GM19238 (cell line): ENCODE data around the gene TAF3.

Experiments used
- DNase-seq: peaks from one replicate; pipeline ENCODE4 v3.0.0; 2011; ENCODE audit warnings: low spot score; ENCODE audit not compliant: insufficient read length

TAF3 gene

DNA sequence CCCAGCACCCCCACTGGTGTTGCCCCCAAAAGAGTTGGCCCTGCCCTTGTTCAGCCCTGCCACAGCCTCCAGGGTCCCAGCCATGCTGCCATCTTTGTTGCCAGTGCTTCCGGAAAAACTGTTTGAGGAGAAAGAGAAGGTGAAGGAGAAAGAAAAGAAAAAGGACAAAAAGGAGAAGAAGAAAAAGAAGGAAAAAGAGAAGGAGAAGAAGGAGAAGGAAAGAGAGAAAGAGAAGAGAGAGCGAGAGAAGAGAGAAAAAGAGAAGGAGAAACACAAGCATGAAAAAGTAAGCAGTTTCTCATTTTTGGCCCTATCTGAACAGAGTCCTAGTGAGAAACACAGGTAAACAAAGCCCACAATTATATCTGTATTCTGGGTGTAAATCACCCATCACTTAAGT is 147.2 kb downstream of the TAF3 start:
- DNase-seq = no peak

DNA sequence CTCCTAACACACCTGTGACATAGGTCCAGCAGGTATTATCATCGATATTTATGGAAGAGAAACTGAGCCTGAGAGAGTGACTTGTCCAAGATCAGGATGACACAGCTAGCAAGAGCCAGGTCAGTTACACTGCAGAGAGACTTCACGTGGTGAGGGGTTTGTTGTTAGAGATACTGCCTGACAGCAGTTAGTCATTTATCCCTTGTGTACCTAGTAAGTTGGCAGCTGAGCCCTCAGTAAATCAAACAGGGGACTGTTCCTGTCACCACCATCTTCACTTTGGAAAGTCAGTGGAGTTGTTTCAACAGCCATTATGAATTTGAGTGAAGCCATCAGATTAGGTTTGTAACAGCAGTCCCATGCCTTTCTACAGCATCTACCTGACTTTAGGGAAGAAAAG is 148.7 kb downstream of the TAF3 start:
- DNase-seq = no peak

DNA sequence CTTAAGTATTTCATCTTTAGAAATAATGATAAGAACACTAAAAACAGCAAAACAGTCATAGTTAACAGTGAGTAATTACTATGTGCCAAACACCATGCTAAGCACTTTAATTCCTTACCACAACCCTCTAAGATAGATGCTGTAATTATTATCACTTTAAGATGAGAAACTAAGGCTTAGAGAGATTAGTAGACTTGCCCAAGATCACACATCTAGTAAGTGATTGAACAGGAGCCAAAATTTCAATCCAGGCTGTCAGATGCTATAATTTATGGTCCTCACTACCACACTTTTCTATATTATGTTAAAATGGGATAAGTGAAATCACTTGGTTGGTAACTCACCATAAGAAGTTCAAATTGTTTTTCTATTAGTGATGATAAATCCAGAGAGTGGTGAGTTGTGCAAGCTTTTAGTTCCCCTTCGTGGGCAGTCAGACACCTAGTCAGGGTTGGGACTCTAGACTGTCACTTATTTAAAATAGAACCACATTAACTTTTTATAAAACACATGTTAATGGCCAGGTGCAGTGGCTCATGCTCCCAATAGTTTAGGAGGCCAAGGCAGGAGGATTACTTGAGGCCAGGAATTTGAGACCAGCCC is 150.3 kb downstream of the TAF3 start:
- DNase-seq = no peak

DNA sequence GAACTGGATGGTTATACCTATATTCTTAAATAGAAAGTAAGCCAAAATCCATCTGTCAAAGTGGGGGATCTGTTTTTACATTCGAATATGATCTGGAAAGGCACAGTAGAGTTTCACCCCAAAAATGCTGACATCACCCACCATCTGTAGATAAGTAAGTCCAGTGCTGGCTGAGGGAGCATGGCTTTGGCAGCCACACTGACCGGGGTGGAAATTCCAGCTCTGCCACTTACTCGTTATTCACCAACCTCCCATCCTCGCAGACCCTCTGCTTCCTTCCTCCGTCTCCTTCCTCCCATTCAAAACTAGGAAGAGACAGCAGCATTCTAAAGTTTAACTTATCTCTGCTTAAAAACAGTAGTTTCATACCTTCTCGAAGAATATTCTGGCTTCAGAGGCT is 151.3 kb downstream of the TAF3 start:
- no peak for DNase-seq

DNA sequence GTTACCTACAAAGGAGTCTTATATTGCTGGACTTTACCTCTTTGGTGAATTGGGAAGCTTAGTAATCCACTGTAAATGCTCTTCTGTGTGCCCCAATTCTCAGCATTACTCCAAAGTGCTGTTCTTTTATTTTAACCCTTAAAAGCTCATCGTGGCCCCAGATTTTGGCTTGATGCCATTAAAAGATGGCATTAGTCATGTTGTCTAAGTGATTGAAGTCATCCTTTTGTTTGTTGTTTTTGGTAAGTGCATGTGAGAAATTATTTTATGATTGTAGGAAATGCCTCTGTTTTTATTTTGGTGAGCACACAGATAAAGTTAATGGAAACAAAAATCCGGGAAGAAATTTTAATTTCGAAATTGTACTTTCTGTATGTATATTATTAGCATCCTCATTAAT is 153.6 kb downstream of the TAF3 start:
- DNase-seq = no peak

DNA sequence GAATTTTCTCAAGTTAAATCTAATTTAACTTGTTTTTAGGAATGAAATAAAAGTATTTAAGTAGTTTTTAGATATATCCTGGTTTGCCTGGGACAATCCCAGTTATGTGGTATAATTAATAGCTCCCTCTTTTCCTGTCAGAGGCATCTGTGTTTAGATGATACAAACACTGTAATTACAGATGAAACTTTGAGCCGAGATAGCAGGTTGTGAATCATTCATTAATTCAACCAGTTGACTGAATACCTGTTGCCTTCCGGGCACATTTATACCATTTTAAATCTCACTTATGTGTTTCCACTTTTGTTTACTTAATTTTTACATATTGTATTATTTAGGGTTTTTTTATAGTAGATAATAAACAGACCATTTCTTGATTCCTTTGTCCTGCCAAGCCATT is 154.1 kb downstream of the TAF3 start:
- no peak for DNase-seq

DNA sequence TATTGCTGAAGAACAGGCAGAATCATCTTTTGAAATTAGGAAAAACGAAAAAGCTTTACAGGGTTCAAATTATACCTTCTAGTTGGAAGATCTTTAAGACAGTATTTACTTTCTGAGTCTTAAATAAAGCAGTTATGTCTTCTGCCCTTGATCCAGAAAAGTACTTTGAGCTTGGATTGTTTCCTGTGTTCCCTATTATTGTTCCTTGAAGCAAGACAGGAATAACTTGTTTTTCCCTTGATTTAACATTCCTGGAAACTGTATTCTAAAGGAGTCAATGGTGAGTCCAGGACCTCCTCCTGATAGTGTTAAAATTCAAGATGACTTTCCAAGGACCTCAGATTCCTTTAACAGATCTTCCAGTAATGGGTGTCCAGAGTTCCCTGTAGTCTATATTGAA is 161.9 kb downstream of the TAF3 start:
- no peak for DNase-seq

DNA sequence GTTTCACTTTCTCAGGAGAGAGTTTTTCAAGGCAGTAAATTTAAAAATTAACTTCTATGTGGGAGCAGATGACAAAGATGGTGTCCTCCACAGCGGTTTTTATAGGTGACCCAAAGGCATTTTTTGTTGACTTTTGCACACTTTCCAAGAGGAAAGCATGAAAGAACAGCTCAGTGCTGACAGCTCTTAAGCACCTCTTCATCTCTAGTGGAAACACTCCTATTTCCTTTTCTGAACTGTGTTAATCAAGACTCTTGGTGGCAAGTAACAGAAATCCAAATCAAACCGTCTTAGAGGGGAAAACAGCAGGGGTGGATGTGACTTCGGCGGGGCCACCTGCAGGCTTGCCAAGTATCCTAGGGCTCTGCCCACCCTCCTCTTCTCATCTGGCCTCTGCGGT is 164.4 kb downstream of the TAF3 start:
- DNase-seq = no peak

DNA sequence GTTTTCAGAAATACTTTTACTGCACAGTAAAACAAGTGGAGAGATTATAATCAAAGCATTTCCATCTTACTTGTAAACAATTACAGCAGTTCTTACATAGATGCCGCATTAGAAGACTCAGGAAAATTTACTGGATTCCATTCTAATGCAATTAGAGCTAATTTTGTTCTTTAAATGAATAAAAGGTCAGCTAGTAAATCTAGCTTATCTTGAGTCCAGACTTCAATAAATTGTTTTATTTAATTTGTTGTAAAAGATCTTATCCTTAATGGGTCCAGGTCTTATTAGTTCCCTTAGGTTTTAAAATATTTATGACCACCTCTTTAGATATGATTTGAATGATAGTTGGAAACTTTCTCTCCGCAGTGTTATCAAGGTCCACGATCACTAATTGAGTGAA is 166.0 kb downstream of the TAF3 start:
- no peak for DNase-seq

DNA sequence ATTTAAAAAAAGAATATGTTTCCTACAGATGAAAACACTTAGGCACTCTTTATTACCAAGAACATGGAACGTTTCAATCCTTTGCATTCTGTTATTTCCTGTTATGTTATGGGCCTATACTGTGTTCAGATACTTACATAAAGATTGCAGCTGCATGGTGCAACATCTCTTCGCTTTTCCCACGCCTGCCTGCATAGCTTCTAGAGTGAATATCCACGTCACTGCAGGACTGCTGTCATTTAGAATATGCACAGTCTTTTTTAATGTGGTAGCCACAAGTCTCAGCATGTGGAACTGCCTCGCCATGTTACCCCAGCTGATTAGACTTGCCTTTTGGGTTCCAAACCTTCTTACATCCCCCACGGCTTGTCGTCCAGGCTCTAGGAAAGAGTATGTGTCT is 166.6 kb downstream of the TAF3 start:
- DNase-seq = no peak

DNA sequence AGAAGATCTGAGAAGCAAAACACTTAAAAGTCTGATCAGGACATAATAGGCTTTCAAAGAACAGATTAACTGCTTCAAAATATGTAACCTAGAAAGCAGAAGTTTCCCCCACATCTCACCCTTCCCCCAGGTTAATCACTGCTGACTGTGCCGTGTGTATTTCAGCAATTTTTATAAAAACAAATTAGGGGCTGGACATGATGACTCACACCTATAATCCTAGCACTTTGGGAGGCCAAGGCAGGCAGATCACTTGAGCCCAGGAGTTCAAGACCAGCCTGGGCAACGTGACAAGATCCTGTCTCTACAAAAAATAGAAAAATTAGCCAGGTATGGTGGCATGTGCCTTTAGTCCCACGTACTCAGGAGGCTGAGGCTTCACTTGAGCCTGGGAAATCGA is 168.5 kb downstream of the TAF3 start:
- DNase-seq = no peak

DNA sequence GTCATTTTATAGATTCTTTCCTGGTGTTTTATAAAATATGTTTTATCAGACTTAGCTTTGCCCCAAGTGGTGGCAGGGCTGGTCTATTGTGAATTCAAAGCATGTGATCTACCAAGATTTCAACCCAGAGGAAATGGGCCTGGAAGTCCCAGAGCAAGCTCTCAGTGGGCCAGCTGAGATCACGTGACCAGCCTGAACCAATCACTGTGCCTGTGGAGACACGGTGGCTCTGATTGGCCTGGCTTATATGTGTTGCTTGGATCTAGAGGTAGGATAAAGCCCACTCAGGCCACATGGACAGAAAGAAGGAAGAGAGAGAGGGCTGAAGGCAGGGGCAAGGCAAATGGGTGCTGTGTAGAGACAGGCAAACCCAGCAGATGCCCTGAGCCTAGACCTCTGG is 170.7 kb downstream of the TAF3 start:
- DNase-seq = no peak

DNA sequence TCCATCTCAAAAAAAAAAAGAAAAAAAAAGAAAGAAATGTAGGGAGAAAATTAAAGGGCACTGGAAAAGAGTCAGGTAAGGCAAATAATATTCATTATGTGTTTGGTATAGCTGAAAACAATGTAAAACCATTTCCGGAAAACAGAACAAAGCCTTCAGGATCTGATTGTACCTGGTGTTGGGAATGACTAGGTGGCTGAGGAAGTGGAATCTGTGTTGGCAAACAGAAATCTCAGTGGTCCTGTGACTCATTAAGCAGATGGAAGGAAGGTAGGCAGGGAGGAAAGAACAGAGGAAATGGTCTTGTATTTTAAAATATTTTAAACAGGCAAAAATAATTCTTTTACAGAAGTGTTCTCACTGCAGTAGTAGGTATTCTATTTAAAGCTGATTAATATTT is 180.5 kb downstream of the TAF3 start:
- DNase-seq = no peak

DNA sequence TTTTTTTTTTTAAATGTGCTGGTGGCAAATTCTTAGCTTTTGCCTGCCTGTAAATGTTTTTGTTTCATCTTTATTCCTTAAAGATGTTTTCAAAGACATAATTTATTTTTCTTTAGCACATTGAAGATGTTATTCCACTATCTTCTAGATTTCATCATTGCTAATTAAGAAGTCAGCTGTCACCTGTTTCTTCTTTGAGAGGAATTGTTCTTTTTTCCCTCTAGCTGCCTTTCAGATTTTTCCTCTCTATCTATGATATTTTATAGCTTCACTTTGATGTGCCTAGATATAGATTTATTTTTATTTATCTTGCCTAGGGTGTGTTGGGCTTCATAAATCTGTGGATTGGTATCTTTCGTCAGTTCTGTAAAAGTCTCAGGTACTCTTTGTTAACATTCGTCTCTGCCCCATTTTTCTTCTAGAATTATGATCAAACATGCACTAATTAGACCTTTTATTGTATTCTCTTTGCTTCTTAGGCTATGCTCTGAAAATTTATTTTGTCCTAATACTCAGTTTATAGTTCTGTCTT is 186.2 kb downstream of the TAF3 start:
- no peak for DNase-seq

DNA sequence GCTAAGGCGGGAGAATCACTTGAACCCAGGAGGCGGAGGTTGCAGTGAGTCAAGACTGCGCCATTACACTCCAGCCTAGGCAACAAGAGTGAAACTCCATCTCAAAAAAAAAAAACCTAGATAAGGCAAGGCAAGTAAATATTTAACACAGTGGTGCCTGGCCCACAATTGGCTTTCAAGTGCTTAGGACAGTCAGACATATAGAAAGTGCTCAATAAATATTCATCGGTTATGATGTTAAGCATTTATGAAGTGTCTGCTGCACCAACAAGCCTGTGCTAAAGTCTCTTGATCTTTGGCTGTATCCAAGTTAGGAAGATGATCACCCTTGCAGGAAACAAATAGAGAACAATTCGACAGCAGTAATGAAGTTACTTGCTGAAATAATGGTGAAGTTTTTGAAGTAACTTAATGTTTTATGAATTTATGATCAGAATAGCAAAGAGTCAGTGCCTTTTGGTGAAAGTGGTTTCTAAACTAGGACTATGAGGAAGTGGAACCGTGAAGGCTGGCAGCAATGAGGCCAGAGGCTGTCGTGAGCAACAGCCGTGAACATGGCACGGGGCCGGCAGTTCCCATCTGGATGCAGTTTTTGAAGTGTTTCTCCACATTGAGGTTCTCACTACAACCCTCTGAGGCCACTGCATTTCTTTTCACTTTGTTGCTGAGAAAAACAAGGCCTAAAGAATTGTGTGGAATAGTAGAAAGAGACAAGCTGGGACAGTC is 188.1 kb downstream of the TAF3 start:
- no peak for DNase-seq

DNA sequence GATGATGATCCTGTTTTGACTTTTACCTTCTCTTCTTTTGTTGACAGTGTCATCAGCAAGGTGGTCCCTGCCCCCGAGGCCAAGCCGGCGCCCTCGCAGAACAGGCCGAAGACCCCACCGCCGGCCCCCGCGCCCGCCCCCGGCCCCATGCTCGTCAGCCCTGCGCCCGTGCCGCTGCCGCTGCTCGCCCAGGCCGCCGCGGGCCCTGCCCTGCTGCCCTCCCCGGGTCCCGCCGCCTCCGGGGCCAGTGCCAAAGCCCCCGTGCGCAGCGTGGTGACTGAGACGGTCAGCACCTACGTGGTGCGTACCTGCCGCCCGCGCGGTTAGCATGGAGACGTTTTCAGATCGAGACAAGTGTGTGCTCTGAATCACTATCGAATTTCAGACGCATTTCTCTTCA is 190.7 kb downstream of the TAF3 start:
- DNase-seq = no peak

DNA sequence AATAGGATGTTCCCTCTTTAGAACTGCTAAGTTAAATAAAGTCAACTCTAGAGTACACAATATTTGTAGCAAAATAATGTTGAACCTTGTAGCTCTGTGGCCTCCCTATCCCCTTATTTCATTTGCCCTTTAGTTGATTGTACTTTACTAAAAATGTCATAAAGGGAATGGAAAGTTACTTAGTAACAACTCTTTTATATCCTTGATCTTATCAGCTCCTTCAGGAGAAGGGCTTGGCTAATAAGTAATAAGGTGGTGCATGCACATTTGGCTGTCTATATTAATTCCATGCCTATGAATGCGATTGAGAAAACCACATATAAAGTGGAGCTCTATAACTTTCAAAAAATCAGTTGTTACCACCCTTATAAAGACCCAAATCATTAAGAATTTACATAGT is 194.7 kb downstream of the TAF3 start:
- DNase-seq = no peak

DNA sequence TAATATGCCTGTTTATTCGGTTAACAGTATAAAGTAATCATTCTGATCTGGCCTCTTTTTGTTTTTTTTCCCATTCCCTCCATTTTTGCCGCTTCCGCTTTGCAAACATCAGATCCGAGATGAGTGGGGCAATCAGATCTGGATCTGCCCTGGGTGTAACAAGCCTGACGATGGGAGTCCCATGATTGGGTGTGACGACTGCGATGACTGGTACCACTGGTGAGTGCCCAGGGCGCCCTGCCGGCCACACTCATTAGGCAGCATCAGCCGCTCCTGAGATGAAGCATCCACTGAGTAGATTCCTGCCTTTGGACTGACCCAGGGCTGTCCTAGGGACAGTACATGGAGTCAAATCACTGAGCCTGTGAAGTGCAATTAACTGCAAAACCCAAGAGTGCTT is 195.3 kb downstream of the TAF3 start:
- no peak for DNase-seq

DNA sequence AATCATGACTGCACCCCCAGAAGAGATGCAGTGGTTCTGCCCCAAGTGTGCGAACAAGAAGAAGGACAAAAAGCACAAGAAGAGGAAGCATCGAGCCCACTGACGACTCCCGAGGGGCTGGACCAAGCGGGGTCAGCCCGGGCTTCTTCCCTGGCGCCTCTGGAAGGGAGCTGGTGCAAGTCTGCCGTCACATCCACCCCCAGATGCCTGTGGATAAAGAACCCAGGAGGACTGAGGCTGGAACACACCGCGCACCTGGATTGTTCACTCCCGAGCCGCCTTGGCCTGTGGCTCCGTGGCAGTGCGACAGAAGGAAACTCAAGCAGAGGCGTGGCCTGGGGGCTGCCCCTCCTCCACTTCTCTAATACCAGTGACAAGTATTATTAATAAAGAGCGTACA is 196.3 kb downstream of the TAF3 start:
- DNase-seq = no peak

DNA sequence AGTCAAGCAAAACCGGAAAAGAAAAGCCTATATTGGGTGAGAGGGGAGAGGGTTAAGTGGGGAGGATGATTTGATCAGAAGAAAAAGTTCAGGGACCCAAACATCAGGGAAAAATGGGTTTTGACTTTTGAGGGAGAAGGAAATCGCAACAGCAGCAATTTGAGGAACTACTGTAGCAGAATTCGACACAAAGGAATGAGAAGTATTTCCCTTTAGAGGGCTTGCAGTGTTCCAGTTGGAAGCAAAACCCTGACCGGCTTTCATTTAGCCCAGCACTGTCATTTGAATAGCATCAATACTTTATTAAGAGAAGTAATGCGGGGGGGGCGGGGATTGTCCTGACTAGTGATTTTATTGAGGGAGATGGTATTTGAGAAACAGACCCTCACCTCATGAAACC is 199.0 kb downstream of the TAF3 start:
- no peak for DNase-seq

DNA sequence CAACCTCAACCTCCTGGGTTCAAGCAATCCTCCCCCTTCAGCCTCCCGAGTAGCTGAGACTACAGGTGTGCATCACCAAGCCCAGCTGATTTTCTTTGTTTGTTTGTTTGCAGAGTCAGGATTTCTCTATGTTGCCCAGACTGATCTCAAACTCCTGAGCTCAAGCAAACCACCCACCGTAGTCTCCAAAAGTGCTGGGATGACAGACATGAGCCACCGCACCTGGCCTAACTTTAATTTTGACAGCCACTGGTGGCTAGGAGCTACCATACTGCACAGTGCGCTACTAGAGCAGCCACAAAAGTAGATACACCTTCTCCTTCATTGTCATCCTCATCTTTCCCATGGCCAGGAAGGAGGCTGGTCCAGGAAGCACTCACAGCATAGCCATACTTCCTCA is 205.0 kb downstream of the TAF3 start:
- DNase-seq = no peak

DNA sequence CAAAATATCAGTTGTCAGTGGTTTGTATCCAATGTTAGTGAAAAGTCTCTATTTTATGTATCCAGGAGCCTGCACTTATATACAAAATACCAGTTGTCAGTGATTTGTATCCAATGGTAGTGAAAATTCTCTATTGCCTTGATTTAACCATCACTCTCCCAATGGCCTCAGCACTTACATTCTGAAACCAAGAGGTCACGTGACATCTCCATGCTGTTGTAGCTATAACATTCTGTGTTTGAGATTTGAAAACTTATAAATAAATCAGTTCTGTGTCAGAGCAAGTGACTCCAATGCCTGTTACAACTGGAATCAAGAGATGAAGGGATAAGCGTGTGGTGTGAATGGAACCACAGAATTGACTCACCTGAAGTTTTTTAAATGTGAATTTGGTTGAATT is 205.5 kb downstream of the TAF3 start:
- DNase-seq = no peak
